NCI-H460 (cell line): ENCODE measurements around the gene FBXW2. TPM values are rescaled to one million over a fixed set of nuclear protein-coding genes. Genes with fewer than 3 reads are reported as not detected.

Experiments
- DNase-seq: peaks from one replicate; pipeline ENCODE4 v3.0.0-alpha.2; 2016; ENCODE audit warnings: low read depth; ENCODE audit errors: extremely low read depth
- total RNA-seq: library from RNA; depleted of rRNA; stranded (reverse); fragments of >200 nt; shearing (Covaris generic); gene quantifications from 2 replicates; pipeline ENCODE4 v1.2.3, GENCODE V29; 2014

The FBXW2 gene
- total RNA-seq, 1 experiment from 2014 or later, result 40.2 TPM

GRCh38 chr9:120780367-120780766 is 12.8 kb downstream of the FBXW2 start:
- DNase-seq, result no peak

DNA sequence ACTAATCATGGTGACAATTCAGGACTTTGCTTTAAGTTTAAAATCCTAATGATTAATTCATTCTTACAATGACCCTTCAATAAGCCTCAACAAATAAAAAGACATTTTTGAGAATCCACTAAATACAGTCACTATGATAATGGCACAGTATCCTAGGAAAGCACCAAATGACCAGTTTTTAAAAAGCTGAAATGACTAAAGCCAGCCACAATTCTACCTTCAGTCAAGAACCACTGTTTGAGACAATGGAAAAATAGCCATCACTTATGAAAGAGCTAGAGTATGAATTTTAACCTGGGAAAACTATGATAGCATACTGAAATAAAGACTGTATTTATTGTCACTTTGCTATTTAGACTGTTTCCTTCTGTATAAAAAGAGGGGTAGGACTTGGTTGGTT is 14.0 kb downstream of the FBXW2 start:
- DNase-seq, result no peak

- no peak for DNase-seq
Observed at GRCh38 chr9:120778758-120779157, 14.5 kb downstream of the FBXW2 start.

- no peak for DNase-seq
Observed at GRCh38 chr9:120777229-120777628, 16.0 kb downstream of the FBXW2 start.

GRCh38 chr9:120776788-120777187 is 16.4 kb downstream of the FBXW2 start:
- DNase-seq, result no peak

DNA sequence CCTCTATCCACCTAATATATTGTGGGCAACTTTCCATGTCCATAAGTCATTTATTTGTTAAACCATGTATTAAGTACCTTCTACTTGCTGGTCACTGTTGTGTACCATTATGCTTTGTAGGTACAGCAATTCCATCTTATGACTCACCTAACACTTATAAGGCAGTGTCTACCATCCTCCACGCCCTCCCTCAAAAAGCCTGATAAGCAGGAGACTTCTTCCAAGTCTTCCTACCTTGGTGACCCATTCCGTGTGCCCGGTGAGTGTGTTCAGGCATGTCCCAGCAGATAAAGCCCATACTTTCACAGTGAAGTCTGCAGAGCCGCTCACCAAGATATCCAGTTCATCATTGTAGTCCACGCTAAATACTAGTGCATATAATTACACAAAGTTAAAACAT is 17.4 kb downstream of the FBXW2 start:
- DNase-seq, result no peak

DNA sequence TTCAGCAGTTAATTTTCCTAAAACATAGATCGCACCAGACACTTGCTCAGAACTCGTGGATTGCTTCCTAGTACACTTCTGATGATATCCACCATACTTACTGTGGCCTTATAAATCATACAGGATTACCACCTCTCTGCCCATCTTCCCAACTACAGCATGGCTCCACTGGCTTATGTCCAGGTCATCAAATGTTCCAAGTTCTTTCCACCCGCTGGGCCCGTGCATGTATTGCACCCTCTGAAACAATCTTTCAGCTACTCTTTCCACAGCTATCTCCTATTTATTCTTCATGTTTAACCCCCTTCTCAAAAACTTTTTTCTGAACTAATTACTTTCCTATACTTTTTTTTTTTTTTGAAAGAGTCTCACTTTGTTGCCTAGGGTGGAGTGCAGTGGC is 18.5 kb downstream of the FBXW2 start:
- DNase-seq, result no peak

DNA sequence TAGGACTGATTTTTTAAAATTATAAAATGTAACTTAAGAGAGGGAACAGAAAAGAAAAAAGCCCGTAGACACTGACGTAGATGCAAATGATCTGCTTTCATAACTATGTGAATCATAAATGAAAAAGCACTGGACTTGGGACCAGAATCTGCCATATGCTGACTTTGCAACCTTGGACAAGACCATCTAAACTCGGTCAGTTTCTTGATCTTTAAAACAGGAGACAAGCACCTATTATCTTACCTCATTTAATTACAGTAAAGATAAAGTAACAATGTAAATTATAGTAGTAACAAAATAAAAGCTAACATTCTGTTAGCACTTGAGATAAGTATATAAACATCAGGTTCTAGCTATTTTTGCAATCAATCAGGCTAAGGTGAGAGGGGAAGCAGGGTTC is 20.0 kb downstream of the FBXW2 start:
- no peak for DNase-seq

GRCh38 chr9:120770931-120771330 is 22.3 kb downstream of the FBXW2 start:
- DNase-seq, result no peak

GRCh38 chr9:120768886-120769285 is 24.3 kb downstream of the FBXW2 start:
- no peak for DNase-seq

GRCh38 chr9:120768247-120768646 is 25.0 kb downstream of the FBXW2 start:
- no peak for DNase-seq

DNA sequence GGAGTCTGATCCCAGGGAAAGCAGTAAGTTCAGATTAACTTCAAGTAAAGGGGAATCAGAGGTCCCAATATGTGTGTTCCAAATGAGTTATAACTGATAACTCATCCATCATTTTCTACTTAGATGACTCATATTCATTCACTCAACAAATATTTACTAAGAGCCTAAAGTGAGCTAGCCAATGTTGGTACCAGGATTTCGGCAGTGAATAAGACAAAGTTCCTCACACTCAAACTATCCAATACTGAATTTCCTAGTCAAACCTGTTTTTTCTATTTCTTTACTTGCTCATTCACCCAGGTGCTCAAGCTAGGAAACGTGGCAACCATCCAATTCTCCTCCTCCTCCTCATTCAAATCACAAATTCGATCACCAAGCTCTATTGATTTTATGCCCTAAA is 25.8 kb downstream of the FBXW2 start:
- no peak for DNase-seq

- no peak for DNase-seq
Observed at GRCh38 chr9:120765910-120766425, 27.2 kb downstream of the FBXW2 start.

DNA sequence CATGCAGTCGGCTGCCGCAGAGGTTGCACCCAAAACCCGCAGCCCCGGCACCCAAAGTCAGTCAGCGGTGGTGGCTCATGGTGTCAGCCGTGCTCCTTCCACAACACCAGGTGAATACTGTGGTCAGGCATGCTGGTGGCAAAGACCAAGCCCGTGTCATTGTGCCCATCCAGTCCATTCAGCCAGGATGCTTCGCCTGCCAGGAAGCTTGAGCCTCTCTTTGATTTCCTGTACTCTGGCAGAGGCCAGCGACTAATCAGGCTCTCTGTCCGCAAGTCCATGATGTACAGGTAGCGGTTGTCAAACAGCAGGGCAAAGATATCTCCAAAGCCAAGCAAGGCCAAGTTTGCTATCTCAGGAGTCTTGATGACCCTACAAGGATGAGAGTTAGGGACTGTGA is 28.7 kb downstream of the FBXW2 start:
- DNase-seq, result no peak

- DNase-seq, result no peak
Observed at GRCh38 chr9:120761006-120761405, 32.2 kb downstream of the FBXW2 start.

- no peak for DNase-seq
Observed at GRCh38 chr9:120759755-120760400, 33.3 kb downstream of the FBXW2 start.

- DNase-seq, result no peak
Observed at GRCh38 chr9:120758544-120758943, 34.7 kb downstream of the FBXW2 start.

DNA sequence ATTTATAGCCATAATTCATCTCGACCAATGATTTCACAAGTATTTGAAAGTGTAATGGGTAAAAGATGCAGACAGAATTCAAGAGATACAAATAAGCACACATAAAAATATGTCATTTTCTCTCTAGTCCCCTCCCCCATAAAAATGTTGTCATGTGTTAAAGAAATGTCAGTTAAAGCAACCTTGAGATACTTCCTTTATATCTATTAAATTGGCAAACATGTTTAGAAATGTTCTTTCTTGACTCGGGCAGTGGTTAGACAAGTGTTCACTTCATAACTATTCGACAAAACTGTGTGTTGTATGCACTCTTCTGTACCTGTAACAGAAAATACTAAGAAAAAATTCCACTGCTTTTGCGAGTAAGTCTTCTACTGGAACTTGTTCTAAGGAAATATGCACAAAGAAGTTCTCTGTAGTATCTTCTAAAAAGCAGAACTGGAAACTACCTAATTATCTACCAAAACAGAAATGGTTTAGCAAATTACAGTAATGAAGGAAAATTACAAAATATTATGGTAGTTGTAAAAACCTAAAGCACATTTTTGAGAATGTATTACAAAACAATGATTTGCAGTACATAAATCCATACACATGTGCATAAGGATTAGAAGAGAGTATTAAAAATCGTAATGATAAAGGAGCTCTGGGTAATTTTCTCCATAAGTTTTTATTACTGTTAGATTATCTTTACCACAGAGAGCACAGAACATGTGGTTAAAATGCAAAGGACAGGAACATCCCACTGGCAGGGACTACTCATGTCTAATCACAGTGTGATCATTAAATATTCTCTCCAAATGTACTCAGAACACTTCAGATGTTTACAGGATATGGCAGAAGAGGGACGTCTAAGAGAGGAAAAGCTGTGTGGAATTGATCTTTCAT is 35.9 kb downstream of the FBXW2 start:
- DNase-seq, result no peak

GRCh38 chr9:120756531-120756930 is 36.7 kb downstream of the FBXW2 start:
- no peak for DNase-seq

- DNase-seq, result peak; percentile 64
Observed at GRCh38 chr9:120755810-120756434, 37.3 kb downstream of the FBXW2 start.

DNA sequence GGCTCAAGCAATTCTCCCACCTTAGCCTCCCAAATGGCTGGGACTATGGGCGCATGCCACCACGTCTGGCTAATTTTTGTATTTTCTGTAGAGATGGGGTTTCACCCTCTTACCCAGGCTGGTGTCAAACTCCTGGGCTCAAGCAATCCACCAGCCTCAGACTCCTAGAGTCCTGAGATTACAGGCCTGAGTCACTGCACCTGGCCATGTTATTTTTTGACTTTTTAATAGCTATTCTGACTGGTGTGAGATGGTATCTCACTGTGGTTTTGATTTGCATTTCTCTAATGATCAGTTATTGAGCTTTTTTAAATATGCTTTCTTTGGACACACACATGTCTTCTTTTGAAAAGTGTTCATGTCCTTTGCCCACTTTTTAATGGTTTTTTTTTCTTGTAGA is 38.2 kb downstream of the FBXW2 start:
- no peak for DNase-seq

DNA sequence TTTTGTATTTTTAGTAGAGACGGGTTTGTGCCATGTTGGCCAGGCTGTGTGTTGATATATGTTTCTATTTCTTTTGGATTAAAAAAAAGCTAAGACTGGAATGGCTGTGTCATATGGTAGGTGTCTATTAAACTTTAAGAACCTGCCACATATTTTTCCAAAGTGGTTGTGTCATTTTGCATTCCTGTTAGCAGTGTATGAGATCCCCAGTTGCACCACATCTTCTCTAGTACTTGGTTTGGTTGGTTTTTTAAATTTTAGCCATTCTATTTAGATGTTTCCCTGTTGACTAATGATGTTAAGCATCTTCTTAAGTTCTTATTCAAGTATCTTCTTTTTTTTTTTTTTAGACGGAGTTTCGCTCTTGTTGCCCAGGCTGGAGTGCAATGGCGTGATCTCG is 42.8 kb downstream of the FBXW2 start:
- DNase-seq, result no peak
